HG03095 (cell line): ENCODE results near the gene SPATA6.
"Not testable (repeated sequence)": the region's sequence is repeated elsewhere in the genome, so short reads cannot be mapped to it uniquely, and the experiment has no call there.

Source experiments
- ATAC-seq: cut with Tn5 transposase; IDR thresholded peaks from one replicate; pipeline ENCODE4 v1.9.1; 2021; ENCODE audit warnings: moderate library complexity; ENCODE audit not compliant: unreplicated experiment

Gene SPATA6

GRCh38 chr1:48371598-48371997 lies 100.4 kb downstream of the SPATA6 start:
- ATAC-seq: no peak

- no peak for ATAC-seq
These were observed 109.1 kb downstream of the SPATA6 start for GRCh38 chr1:48362901-48363300.

- ATAC-seq: no peak
These were observed 115.1 kb downstream of the SPATA6 start for GRCh38 chr1:48356901-48357300.

GRCh38 chr1:48344373-48344772 lies 127.6 kb downstream of the SPATA6 start:
- ATAC-seq: no peak

- no peak for ATAC-seq
These were observed 130.8 kb downstream of the SPATA6 start for GRCh38 chr1:48341221-48341620.

- ATAC-seq: no peak
These were observed 133.7 kb downstream of the SPATA6 start for GRCh38 chr1:48338257-48338656.

GRCh38 chr1:48333316-48333715 lies 138.7 kb downstream of the SPATA6 start:
- ATAC-seq: no peak

GRCh38 chr1:48332115-48332514 lies 139.9 kb downstream of the SPATA6 start:
- ATAC-seq: no peak

- ATAC-seq: no peak
These were observed 142.1 kb downstream of the SPATA6 start for GRCh38 chr1:48329905-48330304.

- no peak for ATAC-seq
These were observed 142.5 kb downstream of the SPATA6 start for GRCh38 chr1:48329486-48329885.

- not testable (repeated sequence) for ATAC-seq
These were observed 160.2 kb downstream of the SPATA6 start for GRCh38 chr1:48311829-48312228.

GRCh38 chr1:48309564-48310082 lies 162.4 kb downstream of the SPATA6 start:
- ATAC-seq: no peak

- ATAC-seq: no peak
These were observed 169.4 kb downstream of the SPATA6 start for GRCh38 chr1:48302652-48303051.

GRCh38 chr1:48294656-48295055 lies 177.3 kb downstream of the SPATA6 start:
- no peak for ATAC-seq

GRCh38 chr1:48294094-48294493 lies 177.9 kb downstream of the SPATA6 start:
- not testable (repeated sequence) for ATAC-seq

GRCh38 chr1:48292706-48293105 lies 179.3 kb downstream of the SPATA6 start:
- no peak for ATAC-seq

- ATAC-seq: no peak
These were observed 180.6 kb downstream of the SPATA6 start for GRCh38 chr1:48291421-48291820.

- ATAC-seq: no peak
These were observed 186.5 kb downstream of the SPATA6 start for GRCh38 chr1:48285525-48285924.

GRCh38 chr1:48284696-48285420 lies 187.1 kb downstream of the SPATA6 start:
- not testable (repeated sequence) for ATAC-seq

- not testable (repeated sequence) for ATAC-seq
These were observed 189.7 kb downstream of the SPATA6 start for GRCh38 chr1:48282329-48282728.

GRCh38 chr1:48277437-48277836 lies 194.6 kb downstream of the SPATA6 start:
- ATAC-seq: not testable (repeated sequence)

- no peak for ATAC-seq
These were observed 205.4 kb downstream of the SPATA6 start for GRCh38 chr1:48266576-48266975.

- ATAC-seq: no peak
These were observed 209.0 kb downstream of the SPATA6 start for GRCh38 chr1:48263041-48263440.
